Astrocyte of the cerebellum (primary cell): Measurements from ENCODE around the gene COL4A2.

ENCODE experiments used
- DNase-seq: peaks from one replicate; pipeline ENCODE4 v3.0.0-alpha.2; 2011; ENCODE audit warnings: low read depth
- H3K4me3 ChIP-seq: 2 replicates; pipeline ENCODE4 v1.5.1; 2011; ENCODE audit warnings: mild to moderate bottlenecking, low read depth, low read length, moderate library complexity
- in situ Hi-C: cut with HindIII; loops from 2 replicates; pipeline ENCODE4 v1.10.0; 2017; ENCODE audit warnings: low sequenced_read_pairs
- TF ChIP-seq, protein P1 (sequence below): IDR thresholded peaks from 2 replicates; pipeline ENCODE4 v1.5.1; 2012; ENCODE audit warnings: low read length, low read depth, moderate library complexity, mild to moderate bottlenecking; ENCODE audit errors: missing control alignments

COL4A2 gene

DNA sequence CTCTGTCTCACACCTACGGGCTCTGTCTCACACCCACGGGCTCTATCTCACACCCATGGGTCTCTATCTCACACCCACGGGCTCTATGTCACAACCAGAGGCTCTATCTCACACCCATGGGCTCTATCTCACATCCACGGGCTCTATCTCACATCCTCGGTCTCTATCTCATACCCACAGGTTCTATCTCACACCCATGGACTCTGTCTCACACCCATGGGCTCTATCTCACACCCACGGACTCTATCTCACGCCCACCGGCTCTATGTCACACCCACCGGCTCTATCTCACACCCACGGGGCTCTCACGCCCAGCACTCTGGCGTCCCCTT, 73.9 kb downstream of the COL4A2 start:
- no peak overlapping the region for H3K4me3 ChIP-seq
- TF ChIP-seq, protein P1, sequence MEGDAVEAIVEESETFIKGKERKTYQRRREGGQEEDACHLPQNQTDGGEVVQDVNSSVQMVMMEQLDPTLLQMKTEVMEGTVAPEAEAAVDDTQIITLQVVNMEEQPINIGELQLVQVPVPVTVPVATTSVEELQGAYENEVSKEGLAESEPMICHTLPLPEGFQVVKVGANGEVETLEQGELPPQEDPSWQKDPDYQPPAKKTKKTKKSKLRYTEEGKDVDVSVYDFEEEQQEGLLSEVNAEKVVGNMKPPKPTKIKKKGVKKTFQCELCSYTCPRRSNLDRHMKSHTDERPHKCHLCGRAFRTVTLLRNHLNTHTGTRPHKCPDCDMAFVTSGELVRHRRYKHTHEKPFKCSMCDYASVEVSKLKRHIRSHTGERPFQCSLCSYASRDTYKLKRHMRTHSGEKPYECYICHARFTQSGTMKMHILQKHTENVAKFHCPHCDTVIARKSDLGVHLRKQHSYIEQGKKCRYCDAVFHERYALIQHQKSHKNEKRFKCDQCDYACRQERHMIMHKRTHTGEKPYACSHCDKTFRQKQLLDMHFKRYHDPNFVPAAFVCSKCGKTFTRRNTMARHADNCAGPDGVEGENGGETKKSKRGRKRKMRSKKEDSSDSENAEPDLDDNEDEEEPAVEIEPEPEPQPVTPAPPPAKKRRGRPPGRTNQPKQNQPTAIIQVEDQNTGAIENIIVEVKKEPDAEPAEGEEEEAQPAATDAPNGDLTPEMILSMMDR: no peak
- in situ Hi-C loops: no loop called here
- DNase-seq: no peak

GRCh38 chr13:110382229-110382628, 75.1 kb downstream of the COL4A2 start:
- DNase-seq: no peak
- TF ChIP-seq, protein P1: no peak
- H3K4me3 ChIP-seq: no peak overlapping the region
- in situ Hi-C loops: no loop called here

- no peak for DNase-seq
- in situ Hi-C loops: no loop called here
- no peak overlapping the region for H3K4me3 ChIP-seq
- TF ChIP-seq, protein P1: no peak
Measured at GRCh38 chr13:110382830-110383229, 75.7 kb downstream of the COL4A2 start.

- in situ Hi-C loops: no loop called here
- no peak overlapping the region for H3K4me3 ChIP-seq
- TF ChIP-seq, protein P1: no peak
- DNase-seq: no peak
Measured at GRCh38 chr13:110387451-110388107, 80.5 kb downstream of the COL4A2 start.

DNA sequence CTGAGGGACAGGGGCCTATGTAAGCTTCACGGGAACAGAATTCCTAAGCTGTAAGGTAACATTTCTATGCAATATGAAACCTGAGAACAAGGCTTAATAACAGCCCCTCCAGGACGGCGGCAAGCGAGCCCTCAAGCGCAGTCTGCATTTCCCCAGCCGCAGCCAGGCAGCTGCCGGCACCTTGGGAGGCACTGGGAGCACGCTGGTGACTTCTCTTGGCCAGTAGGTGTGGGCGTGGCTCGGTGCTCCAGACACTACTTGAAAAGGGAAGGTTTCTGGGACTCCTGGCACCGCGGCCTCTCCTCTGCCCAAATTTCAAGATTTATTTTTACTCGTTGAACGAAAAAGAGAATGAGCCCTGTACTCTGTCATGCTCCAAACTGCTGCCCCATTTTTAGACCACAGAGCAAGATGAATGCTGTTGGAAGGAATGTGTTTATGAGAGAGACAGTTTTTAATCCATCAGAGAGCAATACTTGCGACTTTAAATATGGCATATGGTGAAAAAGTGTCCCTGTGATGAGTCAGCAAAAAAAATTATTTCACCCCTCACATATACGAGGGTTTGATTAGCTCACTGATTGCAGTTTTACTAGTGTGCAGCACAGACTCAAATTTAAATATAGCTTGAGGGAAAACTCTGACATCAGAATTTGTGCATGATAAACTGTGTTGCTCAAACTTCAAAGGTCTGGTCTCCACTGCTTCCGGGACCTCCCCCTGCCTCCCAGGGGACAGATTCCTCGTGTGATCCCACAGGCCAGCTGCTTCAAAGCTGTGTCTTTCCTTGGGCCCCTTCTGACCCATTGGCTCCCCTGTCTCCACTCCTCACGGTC, 81.2 kb downstream of the COL4A2 start:
- no peak overlapping the region for H3K4me3 ChIP-seq
- in situ Hi-C loops: no loop called here
- TF ChIP-seq, protein P1: no peak
- no peak for DNase-seq

- TF ChIP-seq, protein P1: no peak
- in situ Hi-C loops: no loop called here
- no peak for DNase-seq
- H3K4me3 ChIP-seq: no peak overlapping the region
Measured at GRCh38 chr13:110390567-110390966, 83.5 kb downstream of the COL4A2 start.
